GM12864 (cell line): ENCODE measurements around the gene FLYWCH1.
"Not testable (repeated sequence)": the region's sequence is repeated elsewhere in the genome, so short reads cannot be mapped to it uniquely, and the experiment has no call there.

Experiments used
- DNase-seq: peaks from one replicate; pipeline ENCODE4 v3.0.0-alpha.2; 2011; ENCODE audit warnings: low read depth
- H3K4me3 ChIP-seq: 2 replicates; pipeline ENCODE4 v1.5.1; 2011; ENCODE audit warnings: mild to moderate bottlenecking, low read depth, low read length, control low read depth
- CTCF ChIP-seq: IDR thresholded peaks from 2 replicates; pipeline ENCODE4 v1.5.1; 2011; ENCODE audit warnings: low read depth, mild to moderate bottlenecking, moderate library complexity, low read length, control low read depth, inconsistent platforms; ENCODE audit errors: missing control alignments

Gene FLYWCH1

GRCh38 chr16:2905988-2906387 lies 5.7 kb upstream of the FLYWCH1 start:
- no peak for DNase-seq
- TF ChIP-seq CTCF = no peak
- H3K4me3 ChIP-seq = no peak overlapping the region

- peak; percentile 56 for TF ChIP-seq CTCF
- not testable (repeated sequence) for H3K4me3 ChIP-seq, DNase-seq
Observed at GRCh38 chr16:2907084-2907753, 4.5 kb upstream of the FLYWCH1 start.

- DNase-seq = no peak
- no peak for TF ChIP-seq CTCF
- no peak overlapping the region for H3K4me3 ChIP-seq
Observed at GRCh38 chr16:2910441-2910969, 1.2 kb upstream of the FLYWCH1 start.

- H3K4me3 ChIP-seq = peak overlapping the region; percentile 77
- no peak for TF ChIP-seq CTCF
- DNase-seq = no peak
Observed at GRCh38 chr16:2912330-2913199, 834 bp downstream of the FLYWCH1 start.

DNA sequence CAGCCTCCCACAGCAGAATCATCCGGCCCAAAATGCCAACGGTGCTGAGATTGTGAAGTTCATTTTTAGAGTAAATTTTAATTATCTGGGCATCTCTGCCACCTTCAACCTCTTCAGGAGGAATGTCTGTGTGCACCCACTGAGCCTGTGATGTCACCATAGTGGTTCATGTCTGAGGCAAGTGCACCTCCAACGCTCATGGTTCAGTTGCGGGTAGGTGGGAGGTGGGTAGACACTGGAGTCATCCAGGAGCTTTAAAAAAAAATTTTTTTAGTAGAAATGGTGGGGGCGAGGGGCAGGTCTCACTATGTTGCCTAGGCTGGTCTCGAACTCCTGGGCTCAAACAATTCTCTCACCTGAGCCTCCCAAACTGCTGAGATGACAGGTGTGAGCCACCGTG lies 1.9 kb downstream of the FLYWCH1 start:
- no peak for DNase-seq
- H3K4me3 ChIP-seq = no peak overlapping the region
- TF ChIP-seq CTCF = no peak

GRCh38 chr16:2914233-2914632 lies 2.5 kb downstream of the FLYWCH1 start:
- no peak overlapping the region for H3K4me3 ChIP-seq
- no peak for DNase-seq
- TF ChIP-seq CTCF = no peak
